Brain microvascular endothelial cell (primary cell): ENCODE results near the gene IVNS1ABP.

Source experiments
- DNase-seq: peaks from one replicate; pipeline ENCODE4 v3.0.0-alpha.2; 2020
- H3K27ac ChIP-seq: fragments of 250-450 bp; sonication (Bioruptor Pico); 2 replicates; pipeline ENCODE4 v1.5.1; 2020; ENCODE audit warnings: mild to moderate bottlenecking, moderate library complexity
- H3K27me3 ChIP-seq: fragments of 250-450 bp; sonication (Bioruptor Pico); replicated peaks from 2 replicates; pipeline ENCODE4 v1.5.1; 2020; ENCODE audit warnings: mild to moderate bottlenecking
- H3K36me3 ChIP-seq: fragments of 250-450 bp; sonication (Bioruptor Pico); replicated peaks from 2 replicates; pipeline ENCODE4 v1.5.1; 2020; ENCODE audit warnings: mild to moderate bottlenecking
- H3K4me3 ChIP-seq: 2 replicates; pipeline ENCODE4 v1.5.1; 2011; ENCODE audit warnings: low read depth, mild to moderate bottlenecking, control low read depth, low read length, moderate library complexity
- CTCF ChIP-seq: IDR thresholded peaks from 2 replicates; pipeline ENCODE4 v1.5.1; 2011; ENCODE audit warnings: low read depth, mild to moderate bottlenecking, moderate library complexity, low read length, control low read depth, inconsistent platforms; ENCODE audit errors: missing control alignments
- in situ Hi-C: cut with HindIII; loops from 2 replicates; pipeline ENCODE4 v1.10.0; 2017; ENCODE audit warnings: low sequenced_read_pairs, low pct_ligation_motif_present

The IVNS1ABP gene

GRCh38 chr1:185348296-185348695 lies 31.3 kb upstream of the IVNS1ABP start:
- in situ Hi-C loops, result no loop called here
- Histone ChIP-seq H3K4me3 (no peak overlapping the region), H3K36me3 (no peaks in the 10 kb centered on the region), H3K27ac (no peak overlapping the region), H3K27me3 (no peaks in the 10 kb centered on the region)
- no peak for TF ChIP-seq CTCF
- DNase-seq, result no peak

DNA sequence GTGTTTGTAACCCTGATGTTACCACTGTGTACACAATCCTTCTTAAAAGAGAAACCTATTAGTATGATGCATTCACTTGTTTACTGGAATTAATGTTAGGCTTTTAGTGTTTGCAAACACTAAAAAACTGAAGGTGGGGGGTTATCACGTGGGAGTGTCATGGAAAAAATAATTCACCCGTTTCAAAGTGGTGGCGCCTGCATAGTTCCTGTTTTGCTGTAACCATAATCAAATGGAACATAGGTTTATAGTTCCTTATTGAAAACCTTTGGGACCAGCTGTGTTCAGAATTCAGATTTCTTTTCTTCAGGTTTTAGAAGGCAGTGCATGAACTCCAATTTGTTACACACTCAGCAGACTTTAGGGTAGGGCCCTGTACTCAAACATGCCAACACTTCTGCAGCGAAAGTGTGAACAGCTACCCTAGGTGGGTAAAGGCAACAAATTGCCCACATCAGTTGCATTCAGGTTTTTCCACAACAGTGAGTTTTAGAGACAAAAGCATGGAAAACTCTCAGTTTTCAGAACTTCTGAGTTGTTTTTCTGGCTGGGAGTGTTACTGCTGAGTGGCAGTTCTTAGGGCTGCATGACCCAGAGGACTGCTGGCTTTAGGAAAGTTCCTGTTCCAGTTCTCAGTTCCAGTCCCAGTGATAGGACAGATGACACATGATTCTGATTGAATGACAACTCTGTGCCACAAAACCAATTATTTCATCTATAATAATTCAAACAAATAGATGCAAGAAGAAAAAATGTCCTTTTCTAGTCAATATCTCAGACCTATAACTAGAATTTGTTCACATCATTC lies 29.1 kb upstream of the IVNS1ABP start:
- Histone ChIP-seq H3K4me3 (no peak overlapping the region), H3K27ac (no peak overlapping the region), H3K36me3 (no peaks in the 10 kb centered on the region), H3K27me3 (no peaks in the 10 kb centered on the region)
- in situ Hi-C loops, result no loop called here
- no peak for DNase-seq
- no peak for TF ChIP-seq CTCF

GRCh38 chr1:185343306-185343705 lies 26.3 kb upstream of the IVNS1ABP start:
- H3K27me3 ChIP-seq, result no peaks in the 10 kb centered on the region
- no peak overlapping the region for H3K4me3 ChIP-seq
- no peak overlapping the region for H3K27ac ChIP-seq
- no peak for DNase-seq
- no peak for TF ChIP-seq CTCF
- no peaks in the 10 kb centered on the region for H3K36me3 ChIP-seq
- in situ Hi-C loops, result no loop called here

GRCh38 chr1:185342672-185343259 lies 25.7 kb upstream of the IVNS1ABP start:
- Histone ChIP-seq H3K27ac (no peak overlapping the region), H3K36me3 (no peaks in the 10 kb centered on the region), H3K27me3 (no peaks in the 10 kb centered on the region), H3K4me3 (no peak overlapping the region)
- in situ Hi-C loops, result no loop called here
- TF ChIP-seq CTCF, result no peak
- DNase-seq, result no peak

DNA sequence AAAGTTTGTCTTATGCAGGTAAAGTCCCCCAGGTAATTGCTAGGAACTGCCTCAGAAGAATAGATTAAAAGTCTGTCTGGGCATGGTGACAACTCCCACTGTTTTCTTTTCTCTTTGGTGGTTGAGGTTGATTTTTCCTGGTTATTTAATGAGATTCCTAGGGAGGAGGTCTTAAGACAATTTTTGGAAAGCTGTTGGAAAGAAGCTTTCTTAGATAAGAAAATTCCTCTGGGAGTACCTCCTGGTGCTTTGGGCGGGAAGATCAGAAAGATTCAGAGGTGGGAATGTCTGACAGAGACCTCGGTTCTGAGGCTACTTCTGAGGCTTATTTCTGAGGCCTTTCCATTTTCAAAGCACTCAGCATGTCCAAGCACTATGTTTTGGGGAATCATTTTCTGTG lies 25.0 kb upstream of the IVNS1ABP start:
- no peak overlapping the region for H3K4me3 ChIP-seq
- in situ Hi-C loops, result no loop called here
- DNase-seq, result no peak
- H3K27ac ChIP-seq, result no peak overlapping the region
- H3K27me3 ChIP-seq, result no peaks in the 10 kb centered on the region
- no peak for TF ChIP-seq CTCF
- no peaks in the 10 kb centered on the region for H3K36me3 ChIP-seq
